Brain microvascular endothelial cell (primary cell): ENCODE results near the gene POLR3G.

Source experiments
- DNase-seq: peaks from one replicate; pipeline ENCODE4 v3.0.0-alpha.2; 2020
- H3K27ac ChIP-seq: fragments of 250-450 bp; sonication (Bioruptor Pico); 2 replicates; pipeline ENCODE4 v1.5.1; 2020; ENCODE audit warnings: mild to moderate bottlenecking, moderate library complexity
- H3K27me3 ChIP-seq: fragments of 250-450 bp; sonication (Bioruptor Pico); replicated peaks from 2 replicates; pipeline ENCODE4 v1.5.1; 2020; ENCODE audit warnings: mild to moderate bottlenecking
- H3K36me3 ChIP-seq: fragments of 250-450 bp; sonication (Bioruptor Pico); replicated peaks from 2 replicates; pipeline ENCODE4 v1.5.1; 2020; ENCODE audit warnings: mild to moderate bottlenecking
- H3K4me3 ChIP-seq: 2 replicates; pipeline ENCODE4 v1.5.1; 2011; ENCODE audit warnings: low read depth, mild to moderate bottlenecking, control low read depth, low read length, moderate library complexity
- in situ Hi-C: cut with HindIII; loops from 2 replicates; pipeline ENCODE4 v1.10.0; 2017; ENCODE audit warnings: low sequenced_read_pairs, low pct_ligation_motif_present
- TF ChIP-seq, protein P1 (sequence below): IDR thresholded peaks from 2 replicates; pipeline ENCODE4 v1.5.1; 2011; ENCODE audit warnings: low read depth, mild to moderate bottlenecking, moderate library complexity, low read length, control low read depth, inconsistent platforms; ENCODE audit errors: missing control alignments

Gene POLR3G

DNA sequence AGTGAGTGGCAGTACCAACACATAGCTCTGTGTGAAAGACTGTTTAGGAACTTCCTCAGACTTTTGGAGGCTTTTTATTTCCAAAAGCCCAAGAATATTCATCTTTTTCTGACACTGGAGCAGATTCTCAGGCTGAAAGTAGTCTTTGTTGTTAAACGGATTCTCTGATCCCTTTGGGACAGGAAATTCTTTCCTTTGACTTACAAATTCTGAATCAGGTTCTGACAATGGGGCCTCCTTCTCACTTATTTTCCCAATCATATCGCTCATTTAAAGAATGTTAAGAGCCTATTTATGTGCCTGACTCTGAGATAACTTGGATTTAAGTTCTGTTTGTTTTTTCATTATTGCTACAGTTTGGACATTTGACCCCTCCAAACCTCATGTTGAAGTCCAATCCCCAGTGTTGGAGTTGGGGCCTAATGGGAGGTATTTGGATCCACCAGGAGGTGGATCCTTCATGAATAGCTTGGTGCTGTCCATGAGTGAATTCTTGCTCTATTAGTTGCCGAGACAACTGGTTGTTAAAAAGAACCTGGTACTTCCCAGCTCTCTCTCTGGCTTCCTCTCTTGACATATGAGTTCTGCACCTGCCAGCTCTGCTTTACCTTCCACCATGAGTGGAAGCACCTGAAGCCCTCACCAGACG lies 79.8 kb downstream of the POLR3G start:
- in situ Hi-C loops = no loop called here
- H3K27ac ChIP-seq = no peak overlapping the region
- H3K4me3 ChIP-seq = no peak overlapping the region
- TF ChIP-seq, protein P1, sequence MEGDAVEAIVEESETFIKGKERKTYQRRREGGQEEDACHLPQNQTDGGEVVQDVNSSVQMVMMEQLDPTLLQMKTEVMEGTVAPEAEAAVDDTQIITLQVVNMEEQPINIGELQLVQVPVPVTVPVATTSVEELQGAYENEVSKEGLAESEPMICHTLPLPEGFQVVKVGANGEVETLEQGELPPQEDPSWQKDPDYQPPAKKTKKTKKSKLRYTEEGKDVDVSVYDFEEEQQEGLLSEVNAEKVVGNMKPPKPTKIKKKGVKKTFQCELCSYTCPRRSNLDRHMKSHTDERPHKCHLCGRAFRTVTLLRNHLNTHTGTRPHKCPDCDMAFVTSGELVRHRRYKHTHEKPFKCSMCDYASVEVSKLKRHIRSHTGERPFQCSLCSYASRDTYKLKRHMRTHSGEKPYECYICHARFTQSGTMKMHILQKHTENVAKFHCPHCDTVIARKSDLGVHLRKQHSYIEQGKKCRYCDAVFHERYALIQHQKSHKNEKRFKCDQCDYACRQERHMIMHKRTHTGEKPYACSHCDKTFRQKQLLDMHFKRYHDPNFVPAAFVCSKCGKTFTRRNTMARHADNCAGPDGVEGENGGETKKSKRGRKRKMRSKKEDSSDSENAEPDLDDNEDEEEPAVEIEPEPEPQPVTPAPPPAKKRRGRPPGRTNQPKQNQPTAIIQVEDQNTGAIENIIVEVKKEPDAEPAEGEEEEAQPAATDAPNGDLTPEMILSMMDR = no peak
- peaks cover 39% of the 10 kb centered on the region for H3K27me3 ChIP-seq
- DNase-seq = no peak
- no peaks in the 10 kb centered on the region for H3K36me3 ChIP-seq

DNA sequence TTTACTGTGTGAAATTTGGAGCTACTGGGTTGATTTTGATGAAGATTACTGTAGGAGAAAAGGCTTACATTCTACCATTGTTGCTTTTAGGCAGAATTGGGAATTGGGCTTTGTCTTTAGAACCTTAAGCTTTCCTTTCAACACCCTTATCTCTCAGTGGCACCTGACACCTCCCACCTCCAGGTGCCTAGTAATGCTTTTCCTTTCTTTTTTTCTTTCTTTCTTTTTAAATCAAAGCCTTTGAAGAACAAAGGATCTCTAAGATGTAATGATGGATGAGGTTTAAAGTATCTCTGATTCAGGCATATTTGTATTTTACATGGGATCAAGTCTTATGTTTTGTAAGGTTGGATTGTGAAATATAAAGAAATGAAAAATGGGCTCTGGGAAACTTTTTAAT lies 81.0 kb downstream of the POLR3G start:
- Histone ChIP-seq H3K27ac (no peak overlapping the region), H3K36me3 (no peaks in the 10 kb centered on the region), H3K4me3 (no peak overlapping the region), H3K27me3 (peaks cover 41% of the 10 kb centered on the region)
- DNase-seq = no peak
- TF ChIP-seq, protein P1 = no peak
- in situ Hi-C loops = no loop called here

DNA sequence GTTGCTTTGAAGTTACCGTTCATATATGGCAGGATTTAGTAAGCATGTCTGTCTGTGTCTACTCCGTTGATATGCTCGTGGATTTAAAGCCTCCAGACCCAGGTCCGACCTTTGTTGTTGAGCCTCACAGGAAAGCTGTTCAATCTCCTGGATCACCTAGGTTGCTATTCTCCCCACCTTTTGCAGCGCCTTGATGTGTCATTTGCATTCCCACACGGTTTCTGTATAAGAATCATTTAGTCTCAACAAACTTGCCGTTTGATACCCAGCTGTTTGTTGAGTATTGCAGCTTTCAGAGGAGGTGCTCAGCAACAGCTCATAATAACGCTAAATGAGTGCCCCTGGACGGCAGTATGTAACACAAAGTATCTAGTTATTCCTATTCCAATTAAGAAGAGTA lies 82.7 kb downstream of the POLR3G start:
- Histone ChIP-seq H3K36me3 (no peaks in the 10 kb centered on the region), H3K27ac (no peak overlapping the region), H3K27me3 (peaks cover 48% of the 10 kb centered on the region), H3K4me3 (no peak overlapping the region)
- in situ Hi-C loops = no loop called here
- TF ChIP-seq, protein P1 = no peak
- no peak for DNase-seq

DNA sequence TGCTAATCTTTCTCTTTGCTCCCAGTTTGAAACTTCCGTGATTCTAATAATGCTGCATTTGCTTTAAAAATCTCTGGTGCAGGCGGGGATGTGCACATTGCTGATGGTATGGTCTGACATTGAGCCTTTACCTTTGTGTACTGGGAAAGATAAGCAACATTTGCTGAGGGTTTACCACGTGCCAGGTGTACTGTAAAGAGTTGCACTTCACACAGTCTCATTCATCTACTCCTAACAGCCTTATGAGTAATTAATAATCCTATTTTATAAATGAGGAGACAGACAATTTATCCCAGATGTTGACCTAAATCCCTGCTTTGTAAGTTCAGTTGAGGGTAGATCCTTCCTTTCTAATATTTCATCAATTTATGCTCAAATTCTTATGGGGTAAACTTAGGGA lies 83.2 kb downstream of the POLR3G start:
- TF ChIP-seq, protein P1 = no peak
- in situ Hi-C loops = no loop called here
- no peak for DNase-seq
- Histone ChIP-seq H3K27ac (no peak overlapping the region), H3K36me3 (no peaks in the 10 kb centered on the region), H3K4me3 (peak overlapping the region; percentile 62), H3K27me3 (peaks cover 44% of the 10 kb centered on the region)

DNA sequence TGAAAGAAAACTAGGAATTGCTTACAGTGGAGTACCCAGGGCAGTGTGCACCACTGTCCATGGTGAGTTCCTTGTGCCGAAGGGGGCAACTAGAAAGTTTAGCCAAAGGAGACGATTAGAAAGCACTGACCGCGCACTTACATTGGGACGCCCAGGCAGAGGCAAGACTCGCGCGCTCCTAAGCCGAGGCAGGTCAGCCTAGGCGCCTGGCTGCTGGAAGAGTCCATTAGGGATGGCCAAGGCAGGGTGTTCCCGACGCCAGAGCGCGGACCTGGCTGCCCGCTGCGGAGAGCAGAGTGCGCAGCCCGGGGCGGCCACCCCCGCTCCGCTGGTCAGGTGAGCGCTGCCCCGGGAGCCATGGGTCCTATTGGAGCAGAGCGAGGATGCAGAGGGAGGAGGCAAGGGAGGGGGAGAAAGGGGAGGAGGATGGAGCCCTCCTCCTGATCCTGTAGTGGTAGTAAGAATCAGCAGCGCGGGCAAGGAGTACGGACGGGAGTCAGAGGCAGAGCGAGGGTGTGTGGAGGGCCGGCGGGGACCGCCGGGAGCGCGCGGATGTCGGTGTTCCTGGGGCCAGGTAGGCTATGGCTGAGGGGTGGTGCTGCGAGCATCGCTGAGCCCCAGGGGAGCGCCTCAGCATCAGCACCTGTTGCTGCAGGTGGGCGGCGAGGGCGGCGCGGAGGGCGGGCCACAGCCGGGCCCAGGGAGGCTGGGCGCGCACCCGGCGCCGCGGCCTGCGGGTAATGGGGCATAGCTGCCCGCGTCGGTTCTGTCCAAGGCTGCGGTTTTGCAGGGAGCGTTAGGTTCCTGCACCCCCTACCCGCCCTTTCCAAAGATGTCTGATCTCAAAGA lies 83.9 kb downstream of the POLR3G start, which contains the start of gene ADGRV1:
TSS of gene ADGRV1 (plus strand) at position 454 of the 849 bp plus-strand sequence. CDS start at position 553, 99 bp downstream.
- in situ Hi-C loops = no loop called here
- peak within 1 kb of the TSS; percentile 62 for H3K4me3 ChIP-seq
- H3K27me3 ChIP-seq = peaks cover 47% of the 10 kb centered on the region
- TF ChIP-seq, protein P1 = no peak
- DNase-seq = peak; percentile 26
- H3K27ac ChIP-seq = no peak within 1 kb of the TSS
- no peaks in the 10 kb centered on the region for H3K36me3 ChIP-seq
